ENCODE results near the gene NPBWR2.
A peak's percentile ranks its signal among the peaks of the same experiment; 100 is the strongest.

NPBWR2 gene

DNA sequence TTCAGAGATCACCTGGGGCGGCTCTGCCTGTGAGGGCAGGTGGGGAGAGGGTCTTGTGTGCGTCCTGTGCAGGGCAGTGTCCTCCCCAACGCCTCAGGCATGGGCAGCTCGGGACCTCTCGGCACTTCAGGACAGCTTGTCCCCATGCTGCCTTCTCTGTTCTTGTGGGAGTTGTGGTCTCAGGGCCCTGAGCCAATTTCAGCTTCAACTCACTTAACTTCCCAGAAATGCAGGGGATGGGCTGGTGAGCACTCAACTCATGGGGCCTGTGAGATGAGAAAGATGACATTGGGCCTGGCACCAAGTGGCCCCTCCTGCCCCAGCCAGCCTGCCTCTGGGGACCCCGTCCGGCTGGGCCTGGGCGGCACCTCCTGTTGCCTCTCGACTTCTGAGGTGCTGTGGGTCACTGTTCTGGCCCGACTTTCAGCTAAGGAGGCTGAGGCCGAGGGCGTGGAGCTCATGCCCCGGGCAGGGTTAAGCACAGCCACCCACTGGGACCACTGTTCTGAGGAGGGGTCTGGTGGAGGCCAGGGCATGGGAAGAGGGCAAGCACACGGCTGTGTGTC, 34.8 kb downstream of the NPBWR2 start:
- DNase-seq (ENCODE audit: low spot score): no peak

- DNase-seq (ENCODE audit: low spot score): no peak
These were observed 35.7 kb downstream of the NPBWR2 start for GRCh38 chr20:64071341-64072332.

DNA sequence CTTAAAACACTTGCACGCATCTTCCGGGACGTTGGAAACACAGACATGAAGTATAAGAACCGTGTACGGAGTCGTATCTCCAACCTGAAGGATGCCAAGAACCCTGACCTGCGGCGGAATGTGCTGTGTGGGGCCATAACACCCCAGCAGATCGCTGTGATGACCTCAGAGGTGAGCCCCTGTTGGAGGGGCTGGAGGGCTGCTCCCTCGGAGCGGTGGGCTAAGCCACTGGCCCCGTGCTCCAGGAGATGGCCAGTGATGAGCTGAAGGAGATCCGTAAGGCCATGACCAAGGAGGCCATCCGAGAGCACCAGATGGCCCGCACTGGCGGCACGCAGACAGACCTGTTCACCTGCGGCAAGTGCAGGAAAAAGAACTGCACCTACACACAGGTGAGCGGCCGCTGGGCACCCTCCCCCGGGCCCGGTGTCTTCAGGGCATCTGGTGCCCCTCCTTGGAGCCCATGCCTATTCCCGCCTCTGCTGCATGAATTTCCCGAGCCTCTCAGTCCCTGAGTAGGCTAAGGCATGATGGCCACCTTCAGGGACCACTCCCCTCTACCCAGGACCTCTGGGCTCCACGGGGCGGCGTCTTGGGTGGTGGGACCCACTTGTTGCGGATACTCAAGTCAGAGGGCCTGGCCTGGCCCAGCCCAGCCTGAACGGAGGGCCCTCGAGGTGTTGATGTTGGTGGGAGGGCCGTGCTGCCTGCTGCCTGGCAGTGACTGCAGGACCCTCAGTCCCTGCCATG, 36.9 kb downstream of the NPBWR2 start:
- no peak for DNase-seq (ENCODE audit: low spot score)

DNA sequence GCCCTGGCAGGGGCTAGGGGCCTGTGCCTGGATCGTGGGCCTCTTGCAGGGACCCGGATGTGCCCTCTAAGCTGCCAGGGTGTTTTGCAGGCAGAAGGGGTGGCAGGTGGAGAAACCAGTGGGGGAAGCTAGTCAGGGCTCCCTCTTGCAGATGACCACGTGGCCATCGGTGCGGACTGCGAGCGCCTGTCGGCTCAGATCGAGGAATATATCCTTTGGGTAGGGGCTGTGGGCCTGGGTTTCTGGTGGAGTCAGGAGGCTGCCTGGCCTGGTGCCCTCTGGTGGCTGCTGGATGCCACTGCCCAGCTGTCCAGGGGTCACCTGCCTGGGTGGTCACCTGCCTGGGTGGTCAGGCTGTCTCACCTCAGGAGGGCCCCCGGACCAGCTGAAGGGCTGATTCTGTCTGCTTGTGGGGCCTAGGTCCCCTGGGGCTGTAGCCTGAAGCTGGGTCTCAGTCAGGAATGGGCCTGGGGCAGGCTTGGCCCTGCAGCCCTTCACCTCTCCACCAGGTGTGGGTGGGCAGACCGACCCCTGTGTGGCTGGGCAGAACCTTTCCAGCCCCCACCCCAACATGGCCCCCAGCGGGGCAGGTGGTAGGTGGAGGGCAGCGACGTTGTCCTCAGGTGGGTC, 37.6 kb downstream of the NPBWR2 start:
- peak; percentile 97 for DNase-seq (ENCODE audit: low spot score)

- DNase-seq (ENCODE audit: low spot score): no peak
These were observed 38.2 kb downstream of the NPBWR2 start for GRCh38 chr20:64069209-64069613.

GRCh38 chr20:64068386-64069208, 38.8 kb downstream of the NPBWR2 start:
- DNase-seq (ENCODE audit: low spot score): no peak

DNA sequence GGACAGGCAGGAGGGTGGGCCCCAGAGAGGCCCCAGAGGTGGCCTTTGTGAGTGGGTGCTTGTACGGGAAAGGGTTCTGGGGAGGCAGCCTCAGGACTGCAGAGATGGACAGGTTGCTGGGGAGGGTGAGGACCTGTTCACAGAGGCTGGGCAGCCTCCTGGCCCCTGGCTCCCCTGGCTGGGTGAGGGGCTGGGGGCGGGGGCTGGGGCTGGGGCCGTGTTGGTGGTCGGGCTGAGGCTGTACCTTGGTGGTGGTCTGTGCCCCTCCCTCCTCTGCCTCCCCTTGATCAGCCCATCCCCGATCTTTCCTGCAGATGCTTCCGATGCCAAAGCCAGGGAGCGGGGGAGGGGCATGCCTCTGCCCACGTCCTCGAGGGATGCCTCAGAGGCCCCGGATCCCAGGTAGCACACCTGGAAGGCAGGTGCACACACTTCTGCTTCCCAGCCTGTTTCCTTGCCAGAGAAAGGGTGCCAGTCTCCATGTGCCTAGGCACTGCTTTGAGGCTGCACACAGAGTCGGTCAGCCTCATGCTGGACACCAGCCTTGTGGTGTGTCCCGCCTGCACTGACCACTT, 39.5 kb downstream of the NPBWR2 start:
- no peak for DNase-seq (ENCODE audit: low spot score)

- no peak for DNase-seq (ENCODE audit: low spot score)
These were observed 40.2 kb downstream of the NPBWR2 start for GRCh38 chr20:64067005-64067632.

GRCh38 chr20:64065974-64066343, 41.4 kb downstream of the NPBWR2 start:
- DNase-seq (ENCODE audit: low spot score): peak; percentile 66

GRCh38 chr20:64065062-64065973, 42.0 kb downstream of the NPBWR2 start:
- DNase-seq (ENCODE audit: low spot score): no peak

DNA sequence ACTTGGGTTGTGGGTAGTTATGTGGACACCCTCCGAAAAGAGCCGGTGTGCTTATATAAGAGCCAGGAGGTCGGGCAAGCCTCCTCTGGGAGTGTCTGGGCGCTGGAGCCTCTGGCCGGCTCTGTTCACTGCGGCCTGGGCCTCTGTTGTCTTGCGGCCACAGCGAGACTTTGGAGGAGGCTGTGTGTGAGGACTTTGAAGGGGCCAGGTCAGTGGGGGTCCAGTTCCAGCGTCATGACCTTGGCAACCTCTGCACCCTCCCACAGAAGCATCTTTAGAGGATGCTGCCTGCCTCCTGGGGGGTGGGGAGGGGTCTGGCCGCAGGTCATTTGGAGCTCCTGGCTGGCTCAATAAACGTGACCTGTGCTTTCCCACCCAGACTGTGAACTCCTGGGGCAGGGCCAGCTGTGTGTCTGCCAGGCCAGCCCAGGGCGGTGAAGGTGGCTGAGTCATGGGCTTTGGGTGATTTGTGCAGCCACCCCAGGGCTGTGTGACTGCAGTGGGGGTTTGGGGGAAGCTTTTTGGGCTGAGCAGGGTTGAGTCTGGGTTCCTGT, 43.1 kb downstream of the NPBWR2 start:
- DNase-seq (ENCODE audit: low spot score): no peak

DNA sequence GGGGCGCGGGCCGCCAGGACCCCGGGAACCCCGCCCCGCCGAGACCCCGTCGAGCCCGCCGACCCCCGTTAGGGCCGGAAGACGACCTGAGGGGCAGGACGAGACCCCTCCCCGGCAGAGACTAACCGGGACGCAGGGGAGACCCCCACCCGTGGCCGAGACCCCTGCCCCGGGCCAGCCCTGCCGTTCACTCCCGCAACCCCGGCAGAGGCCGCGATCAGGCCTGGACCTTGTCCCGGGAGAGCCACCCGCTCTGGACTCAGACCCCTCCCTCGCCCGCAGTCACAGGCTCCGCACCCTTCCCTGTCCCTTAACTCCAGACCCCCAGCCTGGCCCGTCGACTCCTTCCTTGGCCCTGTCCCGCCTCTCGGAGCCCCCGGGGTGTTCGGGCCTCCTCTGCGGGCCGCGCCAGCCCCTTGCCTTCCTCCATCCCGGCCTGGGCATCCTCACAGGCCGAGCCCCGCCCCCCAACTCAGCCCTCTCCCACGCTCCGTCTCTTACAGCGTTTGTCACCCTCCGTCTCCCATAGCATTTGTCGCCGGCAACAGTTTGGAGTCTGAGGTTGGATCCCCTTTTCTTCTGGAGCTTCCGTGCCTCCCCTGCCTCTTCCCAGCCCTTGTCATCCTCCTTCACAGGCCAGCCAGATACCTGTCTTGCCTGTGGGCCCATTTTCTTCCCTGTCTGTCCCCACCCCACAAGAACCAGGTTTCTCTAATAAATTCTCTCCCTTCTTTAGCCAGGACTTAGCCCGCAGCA, 43.8 kb downstream of the NPBWR2 start:
- peak; percentile 73 for DNase-seq (ENCODE audit: low spot score)

DNA sequence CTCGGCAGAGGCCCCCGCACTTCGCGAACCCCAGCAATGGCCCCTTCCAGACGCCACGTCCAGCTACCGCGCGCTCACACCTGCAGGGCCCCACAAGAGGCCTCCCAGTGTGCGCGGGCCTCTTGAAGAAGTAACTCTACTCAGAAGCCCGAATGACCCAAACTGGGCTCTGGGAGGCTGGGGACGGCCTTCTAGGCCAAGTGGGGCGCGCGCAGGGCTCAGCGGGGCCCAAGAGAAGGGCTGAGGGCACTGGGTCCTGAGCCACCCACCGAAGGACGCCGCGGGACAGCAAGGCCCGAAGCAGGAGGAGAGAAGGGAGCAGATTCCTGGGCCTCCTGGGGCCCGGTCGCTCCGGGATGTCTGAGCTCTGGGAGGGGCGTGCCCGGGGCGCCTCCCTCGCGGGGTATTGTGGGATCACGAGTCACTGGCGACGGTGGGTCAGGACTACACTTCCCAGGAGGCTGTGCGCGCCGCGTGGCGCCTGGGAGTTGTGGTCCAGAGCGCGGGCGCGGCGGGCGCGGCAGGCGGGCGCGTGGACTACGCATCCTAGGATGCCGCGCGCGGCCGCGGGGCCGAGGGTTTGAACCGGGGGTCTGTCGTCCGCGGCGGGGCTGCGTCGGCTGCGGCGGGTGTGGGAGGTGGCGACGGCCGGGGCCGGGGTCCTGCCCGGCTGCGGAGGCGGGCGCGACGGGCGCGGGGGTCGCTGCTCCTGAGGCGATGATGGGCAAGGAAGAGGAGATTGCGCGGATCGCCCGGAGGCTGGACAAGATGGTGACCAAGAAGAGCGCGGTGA, 44.6 kb downstream of the NPBWR2 start, which contains the start of gene TCEA2:
TSS of gene TCEA2 (plus strand) at position 603 of the 793 bp plus-strand sequence. CDS start at position 718, 115 bp downstream.
- peak; percentile 100 for DNase-seq (ENCODE audit: low spot score)

DNA sequence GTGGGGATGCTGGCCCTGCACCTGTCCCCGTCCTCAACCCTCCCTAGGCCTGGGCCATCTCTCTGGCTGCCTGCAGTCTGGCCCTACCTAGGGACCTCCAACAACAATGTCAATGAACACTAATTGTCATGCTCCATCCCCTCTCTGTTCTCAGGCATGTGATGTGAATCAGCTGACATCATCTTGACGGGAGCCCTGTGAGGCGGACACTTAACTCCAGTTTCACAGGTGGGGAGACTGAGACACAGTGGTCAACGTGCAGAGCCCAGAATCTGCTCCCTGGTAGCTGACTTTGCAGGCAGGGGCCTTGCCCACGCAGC, 45.1 kb downstream of the NPBWR2 start:
- no peak for DNase-seq (ENCODE audit: low spot score)

GRCh38 chr20:64058536-64058935, 48.8 kb downstream of the NPBWR2 start:
- no peak for DNase-seq (ENCODE audit: low spot score)

- DNase-seq (ENCODE audit: low spot score): peak; percentile 99
These were observed 49.5 kb downstream of the NPBWR2 start for GRCh38 chr20:64057628-64058498.
